Neural cell (in vitro differentiated cells): ENCODE data around the gene HK1.

Source experiments
- POLR2AphosphoS5 ChIP-seq: IDR thresholded peaks from 2 replicates; pipeline ENCODE4 v1.6.1; 2012
- RAD21 ChIP-seq: fragments of 450-650 bp; conservative IDR thresholded peaks from 2 replicates; pipeline ENCODE4 v1.6.1; 2014; ENCODE audit warnings: antibody characterized with exemption, mild to moderate bottlenecking, moderate library complexity
- TAF1 ChIP-seq: IDR thresholded peaks from 2 replicates; pipeline ENCODE4 v1.6.1; 2012; ENCODE audit warnings: low read depth
- TF ChIP-seq, protein P1 (sequence below): fragments of 450-650 bp; IDR thresholded peaks from 2 replicates; pipeline ENCODE4 v1.5.1; 2014; ENCODE audit warnings: antibody characterized with exemption, mild to moderate bottlenecking, moderate library complexity; ENCODE audit not compliant: poor library complexity, severe bottlenecking
- TF ChIP-seq, protein P2 (sequence below): IDR thresholded peaks from 2 replicates; pipeline ENCODE4 v1.6.1; 2012; ENCODE audit warnings: borderline replicate concordance

DNA sequence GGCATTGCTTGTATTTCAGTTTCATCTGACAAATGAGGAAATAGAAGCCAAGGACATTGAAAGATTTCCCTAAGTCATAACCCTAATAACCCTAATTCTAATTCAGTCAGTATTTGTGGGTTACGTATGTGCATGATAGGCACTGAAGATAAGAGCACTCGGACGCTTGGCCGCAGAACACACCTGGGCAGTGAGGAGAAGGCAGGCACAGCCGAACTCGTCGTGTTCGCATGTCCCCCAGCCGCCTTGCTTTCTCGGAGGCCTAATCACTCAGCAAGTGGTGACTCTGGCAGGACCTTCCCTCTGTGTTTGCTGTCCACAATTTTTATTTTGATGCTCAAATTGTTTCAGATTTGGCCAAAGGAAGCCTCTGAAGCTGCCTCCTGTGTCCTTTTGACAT is 34.5 kb upstream of the HK1 start:
- TF ChIP-seq TAF1, result no peak
- TF ChIP-seq, protein P1, sequence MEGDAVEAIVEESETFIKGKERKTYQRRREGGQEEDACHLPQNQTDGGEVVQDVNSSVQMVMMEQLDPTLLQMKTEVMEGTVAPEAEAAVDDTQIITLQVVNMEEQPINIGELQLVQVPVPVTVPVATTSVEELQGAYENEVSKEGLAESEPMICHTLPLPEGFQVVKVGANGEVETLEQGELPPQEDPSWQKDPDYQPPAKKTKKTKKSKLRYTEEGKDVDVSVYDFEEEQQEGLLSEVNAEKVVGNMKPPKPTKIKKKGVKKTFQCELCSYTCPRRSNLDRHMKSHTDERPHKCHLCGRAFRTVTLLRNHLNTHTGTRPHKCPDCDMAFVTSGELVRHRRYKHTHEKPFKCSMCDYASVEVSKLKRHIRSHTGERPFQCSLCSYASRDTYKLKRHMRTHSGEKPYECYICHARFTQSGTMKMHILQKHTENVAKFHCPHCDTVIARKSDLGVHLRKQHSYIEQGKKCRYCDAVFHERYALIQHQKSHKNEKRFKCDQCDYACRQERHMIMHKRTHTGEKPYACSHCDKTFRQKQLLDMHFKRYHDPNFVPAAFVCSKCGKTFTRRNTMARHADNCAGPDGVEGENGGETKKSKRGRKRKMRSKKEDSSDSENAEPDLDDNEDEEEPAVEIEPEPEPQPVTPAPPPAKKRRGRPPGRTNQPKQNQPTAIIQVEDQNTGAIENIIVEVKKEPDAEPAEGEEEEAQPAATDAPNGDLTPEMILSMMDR, result no peak
- TF ChIP-seq POLR2AphosphoS5, result no peak
- TF ChIP-seq, protein P2, sequence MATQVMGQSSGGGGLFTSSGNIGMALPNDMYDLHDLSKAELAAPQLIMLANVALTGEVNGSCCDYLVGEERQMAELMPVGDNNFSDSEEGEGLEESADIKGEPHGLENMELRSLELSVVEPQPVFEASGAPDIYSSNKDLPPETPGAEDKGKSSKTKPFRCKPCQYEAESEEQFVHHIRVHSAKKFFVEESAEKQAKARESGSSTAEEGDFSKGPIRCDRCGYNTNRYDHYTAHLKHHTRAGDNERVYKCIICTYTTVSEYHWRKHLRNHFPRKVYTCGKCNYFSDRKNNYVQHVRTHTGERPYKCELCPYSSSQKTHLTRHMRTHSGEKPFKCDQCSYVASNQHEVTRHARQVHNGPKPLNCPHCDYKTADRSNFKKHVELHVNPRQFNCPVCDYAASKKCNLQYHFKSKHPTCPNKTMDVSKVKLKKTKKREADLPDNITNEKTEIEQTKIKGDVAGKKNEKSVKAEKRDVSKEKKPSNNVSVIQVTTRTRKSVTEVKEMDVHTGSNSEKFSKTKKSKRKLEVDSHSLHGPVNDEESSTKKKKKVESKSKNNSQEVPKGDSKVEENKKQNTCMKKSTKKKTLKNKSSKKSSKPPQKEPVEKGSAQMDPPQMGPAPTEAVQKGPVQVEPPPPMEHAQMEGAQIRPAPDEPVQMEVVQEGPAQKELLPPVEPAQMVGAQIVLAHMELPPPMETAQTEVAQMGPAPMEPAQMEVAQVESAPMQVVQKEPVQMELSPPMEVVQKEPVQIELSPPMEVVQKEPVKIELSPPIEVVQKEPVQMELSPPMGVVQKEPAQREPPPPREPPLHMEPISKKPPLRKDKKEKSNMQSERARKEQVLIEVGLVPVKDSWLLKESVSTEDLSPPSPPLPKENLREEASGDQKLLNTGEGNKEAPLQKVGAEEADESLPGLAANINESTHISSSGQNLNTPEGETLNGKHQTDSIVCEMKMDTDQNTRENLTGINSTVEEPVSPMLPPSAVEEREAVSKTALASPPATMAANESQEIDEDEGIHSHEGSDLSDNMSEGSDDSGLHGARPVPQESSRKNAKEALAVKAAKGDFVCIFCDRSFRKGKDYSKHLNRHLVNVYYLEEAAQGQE, result no peak
- TF ChIP-seq RAD21, result no peak
